Measurements from ENCODE around the gene MIGA2. TPM values are rescaled to one million over a fixed set of nuclear protein-coding genes. Genes with fewer than 3 reads are reported as not detected.
"Not testable (repeated sequence)": the region's sequence is repeated elsewhere in the genome, so short reads cannot be mapped to it uniquely, and the experiment has no call there.

MIGA2 gene
- total RNA-seq, 2 experiments from 2014 or later = 38.3 to 45.6 TPM

DNA sequence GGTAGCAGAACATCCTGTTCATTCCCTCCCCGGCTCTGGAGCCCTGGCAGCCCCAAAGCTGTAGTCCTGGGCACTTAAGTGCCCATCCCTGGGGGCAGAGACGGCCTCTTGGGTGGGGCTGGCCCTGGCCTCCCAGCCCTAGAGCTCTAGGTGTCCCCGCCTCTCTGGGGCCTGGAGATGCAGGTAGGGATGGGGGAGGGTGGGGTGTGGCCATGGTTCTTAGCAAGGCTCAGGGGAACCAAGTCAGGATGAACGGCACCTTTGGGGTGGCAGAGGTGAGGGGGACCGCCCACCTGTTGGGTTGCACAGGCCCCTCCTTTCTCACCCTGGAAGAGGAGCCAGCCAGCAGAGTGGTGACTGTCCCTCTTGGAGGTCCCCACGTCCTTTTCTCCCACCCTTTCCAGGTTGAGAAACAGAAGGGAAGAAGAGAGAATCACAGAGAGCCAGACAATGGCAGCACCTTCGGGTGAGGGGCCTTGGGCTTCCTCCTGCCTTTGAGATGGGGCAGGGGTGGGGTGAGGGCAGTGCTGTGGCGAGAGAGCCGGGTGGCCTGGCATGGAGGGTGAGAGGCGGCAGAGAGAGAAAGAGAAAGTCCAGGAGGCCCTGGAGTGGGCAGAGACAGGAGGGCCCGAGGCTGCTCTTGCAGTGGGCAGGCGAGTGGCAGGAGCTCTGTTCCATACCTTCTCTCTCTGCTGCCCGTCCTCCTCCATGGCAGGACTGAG, 71.8 kb downstream of the MIGA2 start:
- H3K27ac Mint-ChIP-seq = no peak overlapping the region
- POLR2A ChIA-PET = no interaction called here
- no peaks in the 10 kb centered on the region for H3K9me3 Mint-ChIP-seq (ENCODE audit: insufficient read depth)
- H3K27me3 Mint-ChIP-seq (ENCODE audit: low read depth) = peaks cover 4% of the 10 kb centered on the region
- DNase-seq (no peak), ATAC-seq (no peak)
- CTCF ChIA-PET = interaction anchor here (0.8 kb wide), 1 partner anchor 23 kb away, joined by 3 read pairs; no protein-coding TSS in a partner anchor
- H3K4me1 Mint-ChIP-seq (ENCODE audit: low read depth) = peaks cover 20% of the 10 kb centered on the region
- H3K4me3 Mint-ChIP-seq = no peak overlapping the region
- H3K36me3 Mint-ChIP-seq (ENCODE audit: low read depth) = peaks cover 5% of the 10 kb centered on the region

DNA sequence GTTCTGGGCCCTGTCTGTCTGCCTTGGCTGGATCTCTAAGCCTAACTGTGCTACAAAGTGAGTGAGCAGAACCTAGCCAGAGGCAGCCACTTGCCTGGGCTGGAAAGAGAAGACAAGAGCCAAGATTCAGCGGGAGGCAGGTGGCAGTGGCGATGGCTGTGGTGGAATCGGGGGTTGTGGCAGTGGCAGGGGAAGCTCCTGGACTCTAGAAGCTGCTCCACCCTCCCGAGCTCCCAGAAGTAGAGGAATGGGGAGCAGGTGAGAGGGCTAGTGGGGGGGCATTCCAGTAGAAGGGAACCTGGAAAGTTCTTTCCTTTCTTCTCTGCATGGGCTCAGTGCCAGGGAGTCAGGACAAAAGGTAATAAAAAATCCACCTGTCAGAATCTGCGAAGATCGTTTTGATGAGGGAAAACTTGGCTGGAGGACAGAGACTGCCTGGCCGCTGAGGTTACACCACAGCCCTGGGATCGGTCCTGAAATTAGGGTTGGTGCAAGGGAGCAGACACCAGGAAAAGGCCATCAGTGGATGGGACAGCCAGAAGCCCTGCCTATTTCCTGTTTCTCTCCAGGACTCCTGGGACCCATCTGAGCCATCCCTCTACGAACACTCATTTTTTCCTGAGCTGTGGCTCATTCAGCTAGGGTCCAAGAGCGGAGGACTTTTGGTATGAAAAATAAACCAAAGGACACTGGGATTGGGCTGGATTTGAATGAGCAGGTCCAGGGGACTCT, 72.5 kb downstream of the MIGA2 start:
- no peaks in the 10 kb centered on the region for H3K9me3 Mint-ChIP-seq (ENCODE audit: insufficient read depth)
- H3K4me1 Mint-ChIP-seq (ENCODE audit: low read depth) = peaks cover 26% of the 10 kb centered on the region
- H3K27me3 Mint-ChIP-seq (ENCODE audit: low read depth) = peaks cover 4% of the 10 kb centered on the region
- CTCF ChIA-PET = interaction anchor here (0.8 kb wide), 1 partner anchor 23 kb away, joined by 3 read pairs; no protein-coding TSS in a partner anchor
- DNase-seq (no peak), ATAC-seq (no peak)
- H3K4me3 Mint-ChIP-seq = peak overlapping the region; percentile 75
- H3K36me3 Mint-ChIP-seq (ENCODE audit: low read depth) = peaks cover 5% of the 10 kb centered on the region
- H3K27ac Mint-ChIP-seq = peak overlapping the region; percentile 61
- POLR2A ChIA-PET = no interaction called here

DNA sequence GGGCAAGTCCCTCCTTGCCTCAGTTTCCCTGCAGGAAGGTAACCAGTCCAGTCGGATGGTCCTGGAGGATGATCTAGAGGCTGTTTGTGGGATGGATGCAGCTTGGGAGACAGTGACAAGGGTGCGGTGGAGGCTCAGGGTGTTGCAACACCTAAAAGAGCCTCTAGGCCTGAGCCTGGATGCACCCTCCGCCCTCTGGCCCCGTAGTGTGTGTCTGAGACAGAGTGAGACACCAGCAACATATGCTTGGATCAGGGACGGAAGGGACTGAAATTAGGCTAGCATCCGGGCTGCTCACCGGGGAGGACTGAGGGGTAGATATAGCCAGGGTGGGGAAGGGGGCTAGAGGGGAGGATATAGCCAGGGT, 73.1 kb downstream of the MIGA2 start:
- Mint-ChIP-seq H3K9me3 (ENCODE audit: insufficient read depth) (no peaks in the 10 kb centered on the region), H3K27me3 (ENCODE audit: low read depth) (peaks cover 4% of the 10 kb centered on the region), H3K4me1 (ENCODE audit: low read depth) (peaks cover 31% of the 10 kb centered on the region), H3K36me3 (ENCODE audit: low read depth) (peaks cover 5% of the 10 kb centered on the region), H3K27ac (peak overlapping the region; percentile 61), H3K4me3 (peak overlapping the region; percentile 75)
- ATAC-seq (no peak), DNase-seq (peak; percentile 36)
- POLR2A ChIA-PET = no interaction called here
- CTCF ChIA-PET = no interaction called here

DNA sequence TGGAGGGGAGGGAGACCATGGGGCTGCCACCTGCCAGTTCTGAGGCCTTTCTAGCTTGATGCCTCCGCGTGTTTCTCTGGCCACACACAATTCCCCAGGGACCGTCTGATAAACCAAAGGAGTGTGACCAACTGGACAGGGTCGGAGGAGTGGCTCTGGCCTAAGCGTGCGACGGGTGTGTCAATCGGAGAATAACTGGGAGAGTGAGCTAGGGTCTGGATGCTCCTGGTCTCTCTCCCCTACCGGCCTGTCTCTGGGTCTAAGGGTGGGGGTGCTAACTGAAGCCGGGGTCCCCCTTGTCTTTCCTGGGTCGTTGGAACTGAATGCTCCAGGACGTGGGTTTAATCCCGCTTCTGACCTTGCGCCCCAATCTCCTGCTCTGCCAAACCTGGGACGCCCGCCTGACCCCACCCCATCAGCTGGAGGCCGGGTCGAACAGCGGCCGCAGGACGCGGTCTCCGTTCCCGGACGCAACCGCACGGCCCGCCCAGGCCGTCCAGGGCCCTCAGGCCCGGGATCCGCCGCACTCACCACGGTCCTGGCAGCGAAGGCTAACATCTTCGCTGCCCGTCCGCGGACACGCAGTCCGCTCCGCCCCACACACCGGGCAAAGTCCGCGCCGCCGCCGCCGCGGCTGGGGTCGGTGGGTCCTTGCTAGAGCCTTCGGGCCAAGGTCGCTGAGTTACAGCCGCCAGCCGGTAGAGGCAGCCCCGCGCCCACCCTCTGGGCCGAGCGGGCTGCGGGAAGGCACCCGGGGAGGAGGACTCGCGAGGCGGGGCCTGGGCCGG, 73.7 kb downstream of the MIGA2 start:
- Mint-ChIP-seq H3K4me3 (peak overlapping the region; percentile 96), H3K27ac (peak overlapping the region; percentile 61), H3K4me1 (ENCODE audit: low read depth) (peaks cover 37% of the 10 kb centered on the region), H3K9me3 (ENCODE audit: insufficient read depth) (no peaks in the 10 kb centered on the region), H3K27me3 (ENCODE audit: low read depth) (peaks cover 4% of the 10 kb centered on the region), H3K36me3 (ENCODE audit: low read depth) (peaks cover 5% of the 10 kb centered on the region)
- DNase-seq = no peak
- POLR2A ChIA-PET = interaction anchor here (1.0 to 1.5 kb wide), 2 partner anchors 12 to 15 kb away, joined by 4 to 5 read pairs; no protein-coding TSS in a partner anchor
- CTCF ChIA-PET = interaction anchor here (3.3 to 4.4 kb wide), 2 partner anchors 21 to 514 kb away, joined by 11 to 39 read pairs; no protein-coding TSS in a partner anchor
- no peak for ATAC-seq

DNA sequence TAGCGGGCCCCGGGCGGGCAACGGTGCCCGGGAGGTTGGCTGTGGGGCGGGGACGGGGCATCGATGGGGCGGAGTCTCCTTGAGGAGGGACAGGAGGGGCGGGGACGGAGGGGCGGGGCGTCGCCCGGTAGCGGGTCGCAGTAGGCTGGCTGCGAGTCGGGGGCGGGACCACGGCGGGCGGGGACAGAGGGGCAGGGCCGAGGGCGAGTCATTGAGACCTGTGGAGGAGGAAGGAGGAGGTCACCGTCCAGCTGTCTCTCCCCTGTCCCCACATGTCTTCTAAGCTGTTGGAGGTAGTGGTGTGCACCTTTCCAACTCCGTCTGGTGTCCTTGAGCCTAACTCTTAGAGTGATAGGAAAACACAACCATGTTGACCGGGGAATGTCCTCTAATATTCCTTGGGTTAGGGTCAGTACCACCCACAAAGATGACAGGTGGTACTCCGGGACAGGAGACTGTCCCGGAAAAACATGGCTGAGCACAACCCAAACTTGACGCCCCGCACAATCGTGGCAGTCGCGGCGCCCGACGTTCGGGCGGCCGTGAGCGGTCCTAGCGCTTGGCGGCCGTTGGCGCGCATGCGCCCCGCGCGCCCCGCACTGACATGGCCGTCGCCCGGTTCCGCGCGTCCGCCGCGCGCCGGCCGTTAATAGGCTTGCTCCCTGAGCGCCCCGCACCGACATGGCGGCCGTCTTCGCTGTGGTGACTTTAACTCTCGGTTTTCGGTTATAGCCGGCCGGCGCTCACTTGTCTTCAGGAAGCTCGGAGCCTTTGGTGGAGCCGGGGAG, 74.5 kb downstream of the MIGA2 start, which contains the start of the genes CRAT and PTPA:
Gene CRAT, minus strand, starts transcription at position 54 of the 788 bp plus-strand sequence. CDS start 284 bp downstream, outside the sequence.
Gene PTPA, plus strand, starts transcription at position 676 of the 788 bp plus-strand sequence. CDS start 186 bp downstream, outside the sequence.
- H3K9me3 Mint-ChIP-seq (ENCODE audit: insufficient read depth) = no peaks in the 10 kb centered on the region
- peak; percentile 92 for ATAC-seq
- DNase-seq = peak; percentile 97
- POLR2A ChIA-PET = interaction anchor here (0.7 to 1.5 kb wide), 7 partner anchors 11 to 475 kb away, joined by 3 to 6 read pairs (median 3); partner anchors contain the start of gene IER5L
- peak within 1 kb of the TSS; percentile 96 for H3K4me3 Mint-ChIP-seq
- H3K4me1 Mint-ChIP-seq (ENCODE audit: low read depth) = peaks cover 40% of the 10 kb centered on the region
- peak within 1 kb of the TSS; percentile 98 for H3K27ac Mint-ChIP-seq
- H3K36me3 Mint-ChIP-seq (ENCODE audit: low read depth) = peaks cover 5% of the 10 kb centered on the region
- peaks cover 4% of the 10 kb centered on the region for H3K27me3 Mint-ChIP-seq (ENCODE audit: low read depth)
- CTCF ChIA-PET = interaction anchor here (1.9 to 4.4 kb wide), 4 partner anchors 20 to 514 kb away, joined by 6 to 39 read pairs (median 9); no protein-coding TSS in a partner anchor

DNA sequence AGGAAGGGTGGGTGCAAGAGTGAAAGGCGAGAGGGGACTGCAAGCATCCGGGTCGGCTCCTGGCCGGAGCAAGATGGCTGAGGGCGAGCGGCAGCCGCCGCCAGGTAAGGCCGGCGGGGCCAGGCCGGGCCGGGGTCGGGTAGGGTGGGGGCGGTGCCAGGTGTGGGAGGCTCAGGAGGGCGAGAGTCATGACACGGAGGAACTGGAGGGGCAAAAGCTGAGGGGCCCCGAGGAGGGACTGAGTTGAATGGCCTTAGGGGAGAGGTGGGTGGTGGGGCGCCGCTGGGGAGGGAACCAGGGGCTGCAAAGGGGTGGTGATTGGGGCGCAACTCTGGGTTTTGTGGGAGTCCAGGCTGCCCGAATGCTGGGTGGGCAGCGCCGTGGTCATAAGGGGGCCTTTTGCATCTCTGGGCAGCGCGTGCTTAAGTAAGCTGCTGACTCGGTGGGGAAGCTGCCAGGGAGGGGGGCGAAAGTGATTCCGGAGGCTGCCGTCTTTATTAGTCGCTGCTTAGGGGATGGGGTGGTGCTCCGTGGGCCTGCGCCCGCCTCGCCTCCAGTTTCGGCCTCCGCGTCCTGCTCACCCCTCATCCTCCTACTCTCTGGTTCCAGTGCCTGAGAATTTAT, 75.2 kb downstream of the MIGA2 start:
- Mint-ChIP-seq H3K4me3 (peak overlapping the region; percentile 96), H3K27ac (peak overlapping the region; percentile 98), H3K36me3 (ENCODE audit: low read depth) (peaks cover 5% of the 10 kb centered on the region), H3K4me1 (ENCODE audit: low read depth) (peaks cover 40% of the 10 kb centered on the region), H3K9me3 (ENCODE audit: insufficient read depth) (no peaks in the 10 kb centered on the region), H3K27me3 (ENCODE audit: low read depth) (peaks cover 4% of the 10 kb centered on the region)
- DNase-seq = peak; percentile 56
- ChIA-PET CTCF (interaction anchor here (0.7 to 4.4 kb wide), 6 partner anchors 20 to 513 kb away, joined by 3 to 39 read pairs (median 6); partner anchors contain the start of gene DOLPP1), POLR2A (interaction anchor here (0.7 to 1.5 kb wide), 8 partner anchors 11 to 474 kb away, joined by 3 to 6 read pairs (median 3); partner anchors contain the start of gene IER5L)
- ATAC-seq = peak; percentile 28

DNA sequence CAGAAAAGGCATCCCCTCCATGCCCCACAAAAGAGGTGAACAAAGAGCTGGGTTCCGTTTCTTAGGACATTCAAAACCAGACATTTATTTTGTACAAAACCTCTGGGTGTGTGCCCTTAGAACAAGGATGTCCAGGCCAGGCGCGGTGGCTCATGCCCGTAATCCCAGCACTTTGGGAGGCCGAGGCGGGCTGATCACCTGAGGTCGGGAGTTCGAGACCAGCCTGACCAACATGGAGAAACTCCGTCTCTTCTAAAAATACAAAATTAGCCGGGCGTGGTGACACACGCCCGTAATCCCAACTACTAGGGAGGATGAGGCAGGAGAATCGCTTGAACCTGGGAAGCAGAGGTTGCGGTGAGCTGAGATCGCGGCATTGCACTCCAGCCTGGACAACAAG, 76.1 kb downstream of the MIGA2 start:
- not testable (repeated sequence) for ATAC-seq; H3K9me3 Mint-ChIP-seq (ENCODE audit: insufficient read depth); H3K27me3 Mint-ChIP-seq (ENCODE audit: low read depth); DNase-seq; H3K36me3 Mint-ChIP-seq (ENCODE audit: low read depth); H3K27ac Mint-ChIP-seq
- ChIA-PET POLR2A (interaction anchor here (1.0 to 1.1 kb wide), 2 partner anchors 18 to 30 kb away, joined by 3 read pairs; no protein-coding TSS in a partner anchor), CTCF (interaction anchor here (0.7 to 4.4 kb wide), 7 partner anchors 19 to 512 kb away, joined by 3 to 39 read pairs (median 6); partner anchors contain the start of gene DOLPP1)
- Mint-ChIP-seq H3K4me1 (ENCODE audit: low read depth) (peaks cover 40% of the 10 kb centered on the region), H3K4me3 (peak overlapping the region; percentile 96)

DNA sequence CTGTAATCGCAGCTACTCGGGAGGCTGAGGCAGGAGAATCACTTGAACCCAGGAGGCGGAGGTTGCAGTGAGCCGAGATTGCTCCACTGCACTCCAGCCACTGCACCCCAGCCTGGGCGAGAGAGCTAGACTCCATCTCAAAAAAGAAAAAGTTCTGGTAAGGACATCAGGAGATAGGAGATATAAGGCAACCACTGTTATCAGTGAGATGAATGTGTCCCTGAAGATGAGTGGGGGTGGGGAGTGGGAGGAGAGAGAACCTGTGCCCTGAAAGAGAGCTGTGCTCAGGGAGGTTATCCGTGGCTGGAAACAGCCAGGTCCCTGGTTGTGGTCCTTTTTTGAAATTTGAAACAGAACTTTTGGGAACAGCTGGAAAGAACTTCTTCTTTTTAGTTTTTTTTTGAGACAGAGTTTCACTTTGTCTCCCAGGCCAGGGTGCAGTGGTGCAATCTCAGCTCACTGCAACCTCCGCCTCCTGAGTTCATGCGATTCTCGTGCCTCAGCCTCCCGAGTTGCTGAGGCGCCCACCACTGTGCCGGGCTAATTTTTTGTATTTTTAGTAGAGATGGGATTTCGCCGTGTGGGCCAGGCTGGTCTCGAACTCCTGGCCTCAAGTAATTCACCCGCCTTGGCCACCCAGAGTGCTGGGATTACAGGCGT, 77.3 kb downstream of the MIGA2 start:
- ChIA-PET CTCF (interaction anchor here (0.8 to 4.4 kb wide), 5 partner anchors 18 to 511 kb away, joined by 3 to 39 read pairs (median 3); no protein-coding TSS in a partner anchor), POLR2A (no interaction called here)
- Mint-ChIP-seq H3K4me3 (no peak overlapping the region), H3K9me3 (ENCODE audit: insufficient read depth) (no peaks in the 10 kb centered on the region), H3K4me1 (ENCODE audit: low read depth) (peaks cover 37% of the 10 kb centered on the region), H3K27me3 (ENCODE audit: low read depth) (peaks cover 4% of the 10 kb centered on the region), H3K27ac (no peak overlapping the region), H3K36me3 (ENCODE audit: low read depth) (peaks cover 10% of the 10 kb centered on the region)
- ATAC-seq (no peak), DNase-seq (no peak)

DNA sequence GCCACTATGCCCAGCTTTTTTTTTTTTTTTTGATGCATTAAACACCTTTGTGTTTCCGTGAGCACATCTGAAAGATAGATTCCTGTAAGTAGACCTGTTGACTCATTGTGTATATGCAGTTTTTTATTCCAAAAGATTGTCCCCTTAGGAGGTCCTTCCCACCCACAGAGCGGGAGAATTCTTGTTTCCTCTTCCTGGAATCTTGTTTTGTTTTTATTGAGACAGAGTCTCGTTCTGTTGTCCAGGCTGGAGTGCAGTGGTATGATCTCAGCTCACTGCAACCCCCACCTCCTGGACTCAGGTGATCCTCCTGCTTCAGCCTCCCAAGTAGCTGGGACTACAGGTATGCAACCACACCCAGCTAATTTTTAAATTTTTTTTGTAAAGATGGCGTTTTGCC, 82.4 kb downstream of the MIGA2 start:
- Mint-ChIP-seq H3K4me3 (no peak overlapping the region), H3K36me3 (ENCODE audit: low read depth) (peaks cover 27% of the 10 kb centered on the region), H3K27ac (no peak overlapping the region), H3K9me3 (ENCODE audit: insufficient read depth) (no peaks in the 10 kb centered on the region), H3K27me3 (ENCODE audit: low read depth) (no peaks in the 10 kb centered on the region), H3K4me1 (ENCODE audit: low read depth) (peaks cover 15% of the 10 kb centered on the region)
- ChIA-PET CTCF (no interaction called here), POLR2A (interaction anchor here (0.6 kb wide), 1 partner anchor 1016 kb away, joined by 3 read pairs; no protein-coding TSS in a partner anchor)
- DNase-seq = no peak
- ATAC-seq = no peak

DNA sequence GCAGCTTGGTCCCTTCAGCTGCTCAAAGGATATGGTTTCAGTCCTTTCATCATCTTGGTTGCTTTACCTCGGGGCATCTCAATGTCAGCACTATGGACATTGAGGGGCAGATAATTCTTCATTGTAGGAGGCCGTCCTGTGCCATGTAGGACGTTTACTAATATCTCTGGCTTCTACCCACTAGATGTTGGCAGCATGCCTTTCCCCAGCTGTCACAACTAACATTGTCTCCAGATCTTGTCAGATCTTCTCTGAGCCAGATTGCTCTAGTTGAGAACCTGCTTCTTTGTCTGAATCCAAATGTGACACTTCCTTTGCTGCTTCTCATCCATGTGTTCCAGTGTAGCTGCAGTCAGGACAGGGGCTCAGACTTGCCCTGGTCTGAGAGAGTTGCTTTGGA, 85.1 kb downstream of the MIGA2 start:
- no peak for ATAC-seq
- ChIA-PET POLR2A (interaction anchor here (1.1 to 1.5 kb wide), 2 partner anchors 10 kb away, joined by 4 to 5 read pairs; partner anchors contain the start of genes CRAT and PTPA), CTCF (interaction anchor here (3.7 kb wide), 1 partner anchor 10 kb away, joined by 26 read pairs; no protein-coding TSS in a partner anchor)
- no peaks in the 10 kb centered on the region for H3K4me1 Mint-ChIP-seq (ENCODE audit: low read depth)
- H3K27me3 Mint-ChIP-seq (ENCODE audit: low read depth) = no peaks in the 10 kb centered on the region
- H3K27ac Mint-ChIP-seq = no peak overlapping the region
- H3K4me3 Mint-ChIP-seq = no peak overlapping the region
- peaks cover 40% of the 10 kb centered on the region for H3K36me3 Mint-ChIP-seq (ENCODE audit: low read depth)
- no peaks in the 10 kb centered on the region for H3K9me3 Mint-ChIP-seq (ENCODE audit: insufficient read depth)
- DNase-seq = no peak

Data from activated CD8-positive, alpha-beta T cell treated with anti-CD3 and anti-CD28 coated beads, Interleukin-2, amount 10 ng/mL, durations not matched to agents 7 days and 5 days (primary cell).